Astrocyte (in vitro differentiated cells and primary cell): ENCODE data around the gene BRMS1L.

Experiments
- EZH2 ChIP-seq: IDR thresholded peaks from 2 replicates; pipeline ENCODE4 v1.6.1; 2012; ENCODE audit warnings: mild to moderate bottlenecking, low read length, inconsistent platforms; ENCODE audit not compliant: insufficient read depth
- TF ChIP-seq, protein P1 (sequence below): IDR thresholded peaks from 2 replicates; pipeline ENCODE4 v1.5.1; 2011; ENCODE audit warnings: low read depth, mild to moderate bottlenecking, inconsistent platforms, low read length, moderate library complexity; ENCODE audit not compliant: insufficient read depth

DNA sequence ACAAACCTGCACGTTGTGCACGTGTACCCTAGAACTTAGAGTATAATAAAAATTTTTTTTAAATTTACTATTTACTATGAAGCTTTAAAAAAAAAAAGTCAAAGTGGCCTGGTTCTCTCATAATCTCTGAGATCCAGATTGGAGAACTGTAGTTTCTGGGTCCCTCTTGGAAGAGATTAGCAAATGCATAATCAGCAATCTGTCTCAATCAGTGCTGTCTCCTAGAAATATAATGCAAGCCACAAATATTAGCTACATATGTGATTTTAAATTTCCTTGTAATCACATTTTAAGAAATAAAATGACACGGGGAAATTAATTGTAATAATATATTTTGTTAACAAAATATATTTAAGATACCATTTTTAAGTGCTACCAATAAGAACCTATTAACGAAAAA, 49.3 kb upstream of the BRMS1L start:
- TF ChIP-seq, protein P1, sequence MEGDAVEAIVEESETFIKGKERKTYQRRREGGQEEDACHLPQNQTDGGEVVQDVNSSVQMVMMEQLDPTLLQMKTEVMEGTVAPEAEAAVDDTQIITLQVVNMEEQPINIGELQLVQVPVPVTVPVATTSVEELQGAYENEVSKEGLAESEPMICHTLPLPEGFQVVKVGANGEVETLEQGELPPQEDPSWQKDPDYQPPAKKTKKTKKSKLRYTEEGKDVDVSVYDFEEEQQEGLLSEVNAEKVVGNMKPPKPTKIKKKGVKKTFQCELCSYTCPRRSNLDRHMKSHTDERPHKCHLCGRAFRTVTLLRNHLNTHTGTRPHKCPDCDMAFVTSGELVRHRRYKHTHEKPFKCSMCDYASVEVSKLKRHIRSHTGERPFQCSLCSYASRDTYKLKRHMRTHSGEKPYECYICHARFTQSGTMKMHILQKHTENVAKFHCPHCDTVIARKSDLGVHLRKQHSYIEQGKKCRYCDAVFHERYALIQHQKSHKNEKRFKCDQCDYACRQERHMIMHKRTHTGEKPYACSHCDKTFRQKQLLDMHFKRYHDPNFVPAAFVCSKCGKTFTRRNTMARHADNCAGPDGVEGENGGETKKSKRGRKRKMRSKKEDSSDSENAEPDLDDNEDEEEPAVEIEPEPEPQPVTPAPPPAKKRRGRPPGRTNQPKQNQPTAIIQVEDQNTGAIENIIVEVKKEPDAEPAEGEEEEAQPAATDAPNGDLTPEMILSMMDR, result no peak
- TF ChIP-seq EZH2, result no peak
